ENCODE measurements around the gene TMA16.

DNA sequence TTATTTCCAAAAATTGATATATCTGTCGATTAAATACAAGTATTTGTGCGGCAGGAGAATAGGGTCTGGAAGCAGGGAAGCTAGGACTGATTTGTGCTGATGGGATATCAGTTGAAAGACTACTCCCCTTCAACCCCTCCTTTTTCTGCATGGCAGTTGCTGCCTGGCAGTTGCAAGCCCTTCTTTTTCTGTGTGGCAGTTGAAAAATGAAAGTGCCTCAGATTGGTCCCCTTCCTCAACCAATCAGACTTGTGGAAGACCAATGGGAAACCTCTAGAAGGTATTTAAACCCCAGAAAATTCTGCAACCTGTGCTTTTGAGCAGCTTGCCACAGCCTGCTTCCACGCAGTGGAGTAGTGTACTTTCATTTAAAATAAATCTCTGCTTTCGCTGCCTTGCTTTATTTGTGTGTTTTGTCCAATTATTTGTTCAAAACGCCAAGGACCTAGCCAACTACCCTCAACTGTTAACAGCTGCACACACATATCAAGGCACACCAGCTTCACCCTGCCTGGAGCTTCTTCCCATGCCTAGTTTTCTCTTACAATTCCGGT is 1.5 kb upstream of the TMA16 start:
- TF ChIP-seq, protein P1, sequence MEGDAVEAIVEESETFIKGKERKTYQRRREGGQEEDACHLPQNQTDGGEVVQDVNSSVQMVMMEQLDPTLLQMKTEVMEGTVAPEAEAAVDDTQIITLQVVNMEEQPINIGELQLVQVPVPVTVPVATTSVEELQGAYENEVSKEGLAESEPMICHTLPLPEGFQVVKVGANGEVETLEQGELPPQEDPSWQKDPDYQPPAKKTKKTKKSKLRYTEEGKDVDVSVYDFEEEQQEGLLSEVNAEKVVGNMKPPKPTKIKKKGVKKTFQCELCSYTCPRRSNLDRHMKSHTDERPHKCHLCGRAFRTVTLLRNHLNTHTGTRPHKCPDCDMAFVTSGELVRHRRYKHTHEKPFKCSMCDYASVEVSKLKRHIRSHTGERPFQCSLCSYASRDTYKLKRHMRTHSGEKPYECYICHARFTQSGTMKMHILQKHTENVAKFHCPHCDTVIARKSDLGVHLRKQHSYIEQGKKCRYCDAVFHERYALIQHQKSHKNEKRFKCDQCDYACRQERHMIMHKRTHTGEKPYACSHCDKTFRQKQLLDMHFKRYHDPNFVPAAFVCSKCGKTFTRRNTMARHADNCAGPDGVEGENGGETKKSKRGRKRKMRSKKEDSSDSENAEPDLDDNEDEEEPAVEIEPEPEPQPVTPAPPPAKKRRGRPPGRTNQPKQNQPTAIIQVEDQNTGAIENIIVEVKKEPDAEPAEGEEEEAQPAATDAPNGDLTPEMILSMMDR (conservative IDR thresholded peaks at IDR 0.05 in 1 of 2, IDR thresholded peaks at IDR 0.05 in 1 of 2; ENCODE audit: low read depth in 1 of 2, low read length in 2 of 2): no peak
- no peak for TF ChIP-seq EZH2 (IDR thresholded peaks at IDR 0.05; ENCODE audit: low read length, missing control alignments)
